RWPE1 (cell line): ENCODE data around the gene CREB5.

Source experiments
- CTCF ChIA-PET: fragments of 350-600 bp; sonication (Branson Sonifier 250); formaldehyde crosslinking; extraction: SDS; loops from one replicate; lab custom pipeline; 2021; lab: Yijun Ruan, JAX
- POLR2A ChIA-PET: fragments of 400-600 bp; formaldehyde crosslinking; extraction: SDS; loops from one replicate; lab custom pipeline; 2020; ENCODE audit warnings: antibody characterized with exemption; ENCODE audit not compliant: low non-redundant PET; lab: Yijun Ruan, JAX
- DNase-seq: peaks from one replicate; pipeline ENCODE4 v3.0.0; 2012; ENCODE audit warnings: low spot score
- H3K27ac ChIP-seq: fragments of 450-650 bp; 2 replicates; pipeline ENCODE4 v1.5.1; 2017
- TF ChIP-seq, protein P1 (sequence below): fragments of 450-650 bp; conservative IDR thresholded peaks from 2 replicates; pipeline ENCODE4 v1.5.1; 2017; ENCODE audit warnings: low read depth, mild to moderate bottlenecking

CREB5 gene

GRCh38 chr7:28654110-28654509 lies 241.8 kb downstream of the CREB5 start:
- POLR2A ChIA-PET = no interaction called here
- no peak for DNase-seq
- TF ChIP-seq, protein P1, sequence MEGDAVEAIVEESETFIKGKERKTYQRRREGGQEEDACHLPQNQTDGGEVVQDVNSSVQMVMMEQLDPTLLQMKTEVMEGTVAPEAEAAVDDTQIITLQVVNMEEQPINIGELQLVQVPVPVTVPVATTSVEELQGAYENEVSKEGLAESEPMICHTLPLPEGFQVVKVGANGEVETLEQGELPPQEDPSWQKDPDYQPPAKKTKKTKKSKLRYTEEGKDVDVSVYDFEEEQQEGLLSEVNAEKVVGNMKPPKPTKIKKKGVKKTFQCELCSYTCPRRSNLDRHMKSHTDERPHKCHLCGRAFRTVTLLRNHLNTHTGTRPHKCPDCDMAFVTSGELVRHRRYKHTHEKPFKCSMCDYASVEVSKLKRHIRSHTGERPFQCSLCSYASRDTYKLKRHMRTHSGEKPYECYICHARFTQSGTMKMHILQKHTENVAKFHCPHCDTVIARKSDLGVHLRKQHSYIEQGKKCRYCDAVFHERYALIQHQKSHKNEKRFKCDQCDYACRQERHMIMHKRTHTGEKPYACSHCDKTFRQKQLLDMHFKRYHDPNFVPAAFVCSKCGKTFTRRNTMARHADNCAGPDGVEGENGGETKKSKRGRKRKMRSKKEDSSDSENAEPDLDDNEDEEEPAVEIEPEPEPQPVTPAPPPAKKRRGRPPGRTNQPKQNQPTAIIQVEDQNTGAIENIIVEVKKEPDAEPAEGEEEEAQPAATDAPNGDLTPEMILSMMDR = no peak
- no peak overlapping the region for H3K27ac ChIP-seq
- CTCF ChIA-PET = no interaction called here

DNA sequence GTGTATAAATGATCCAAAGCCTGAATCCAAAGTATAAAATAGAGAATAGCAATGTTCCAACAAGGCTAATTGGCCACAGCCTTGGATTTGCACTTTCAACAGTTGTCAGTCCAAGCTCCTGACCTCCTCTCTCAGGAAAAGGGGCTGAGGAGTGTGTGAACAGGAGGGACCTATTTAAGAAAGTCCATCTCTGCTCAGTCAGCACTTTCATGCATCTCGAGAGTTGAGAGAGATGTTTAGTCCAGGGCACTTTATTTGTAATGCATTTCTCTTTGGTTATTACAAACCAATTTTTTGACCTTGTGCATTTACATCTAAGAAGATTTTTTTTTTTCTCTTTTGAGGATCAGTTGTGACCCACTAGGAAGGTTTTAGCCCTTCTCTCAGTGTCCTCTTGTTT lies 244.2 kb downstream of the CREB5 start:
- POLR2A ChIA-PET = no interaction called here
- CTCF ChIA-PET = no interaction called here

GRCh38 chr7:28658381-28658780 lies 246.1 kb downstream of the CREB5 start:
- TF ChIP-seq, protein P1 = no peak
- CTCF ChIA-PET = no interaction called here
- DNase-seq = no peak
- H3K27ac ChIP-seq = no peak overlapping the region
- POLR2A ChIA-PET = no interaction called here

More for the DNA sequence above, 244.2 kb downstream of the CREB5 start:
- no peak overlapping the region for H3K27ac ChIP-seq
- no peak for DNase-seq
- TF ChIP-seq, protein P1 = no peak

GRCh38 chr7:28660132-28660531 lies 247.8 kb downstream of the CREB5 start:
- TF ChIP-seq, protein P1 = no peak
- no peak overlapping the region for H3K27ac ChIP-seq
- POLR2A ChIA-PET = no interaction called here
- CTCF ChIA-PET = no interaction called here
- no peak for DNase-seq

- DNase-seq = no peak
- POLR2A ChIA-PET = no interaction called here
- no peak overlapping the region for H3K27ac ChIP-seq
- CTCF ChIA-PET = no interaction called here
- TF ChIP-seq, protein P1 = no peak
Observed at GRCh38 chr7:28661826-28662595, 249.7 kb downstream of the CREB5 start.

- ChIA-PET POLR2A (no interaction called here), CTCF (no interaction called here)
- DNase-seq = peak; percentile 88
- TF ChIP-seq, protein P1 = no peak
- H3K27ac ChIP-seq = no peak overlapping the region
Observed at GRCh38 chr7:28666154-28666553, 253.8 kb downstream of the CREB5 start.
